Heart right ventricle (tissue), 16 donors: ENCODE data around the gene KIF26B. TPM values are rescaled to one million over a fixed set of nuclear protein-coding genes. Genes with fewer than 3 reads are reported as not detected.

ENCODE experiments used
- ATAC-seq, 8 donors: fragments of 200-7000 bp; cut with Tn5 transposase; one replicate each; pipeline ENCODE4 v1.9.1; 2020; ENCODE audit warnings: mild to moderate bottlenecking in 8 of 8, moderate library complexity in 8 of 8, moderate number of reproducible peaks in 1 of 8
- DNase-seq, 2 donors: peaks; one replicate each; pipeline ENCODE4 v3.0.0-alpha.2; 2020
- H3K27ac ChIP-seq, 10 donors: fragments of 200-600 bp; sonication (generic) in 2 of 10; one replicate each; pipeline versions ENCODE4 v1.5.0 to v1.8.0; 2020 to 2022; ENCODE audit warnings: mild to moderate bottlenecking in 3 of 10
- H3K27me3 ChIP-seq, 7 donors: fragments of 200-600 bp; one replicate each; pipeline ENCODE4 v1.8.0; 2021 to 2022; ENCODE audit warnings: mild to moderate bottlenecking in 2 of 7
- H3K36me3 ChIP-seq, 9 donors: fragments of 200-600 bp; sonication (generic) in 1 of 9; one replicate each; pipeline versions ENCODE4 v1.5.0 to v1.8.0; 2020 to 2022; ENCODE audit warnings: mild to moderate bottlenecking in 2 of 9
- H3K4me1 ChIP-seq, 9 donors: fragments of 200-600 bp; sonication (generic) in 1 of 9; one replicate each; pipeline versions ENCODE4 v1.5.0 to v1.8.0; 2020 to 2022; ENCODE audit warnings: mild to moderate bottlenecking in 4 of 9
- H3K4me3 ChIP-seq, 10 donors: fragments of 200-600 bp; sonication (generic) in 2 of 10; one replicate each; pipeline versions ENCODE4 v1.5.0 to v1.8.0; 2020 to 2022; ENCODE audit warnings: mild to moderate bottlenecking in 7 of 10, moderate library complexity in 2 of 10
- H3K9me3 ChIP-seq, 11 donors: fragments of 200-600 bp in 10 of 11; sonication (generic) in 2 of 11; one replicate each; pipeline versions ENCODE4 v1.5.0 to v1.8.0; 2013 to 2022; ENCODE audit warnings: mild to moderate bottlenecking in 2 of 11, control low read depth in 1 of 11, moderate library complexity in 1 of 11
- CTCF ChIP-seq, 9 donors: fragments of 200-600 bp; sonication (generic) in 2 of 9; IDR thresholded peaks; one replicate each; pipeline versions ENCODE4 v1.5.0 to v1.8.0; 2021 to 2022; ENCODE audit warnings: antibody characterized with exemption in 9 of 9, mild to moderate bottlenecking in 5 of 9, moderate library complexity in 1 of 9
- WGBS, 2 donors: extraction: QIAGEN DNeasy Blood & Tissue Kit; methylation state at CpG; one replicate each; pipeline ENCODE4 v1.1.7; 2013; ENCODE audit warnings: inconsistent platforms in 1 of 2; 5-methylcytosine and 5-hydroxymethylcytosine counted together
- intact Hi-C, 10 donors: fragments of 100-400 bp; cut with DNase I; formaldehyde crosslinking; loops; one replicate each; pipeline versions ENCODE4 v1.11.1 to v1.14.2; 2022
- polyA plus RNA-seq, 2 donors: library from polyadenylated mRNA; stranded (reverse); fragments of 200-250 nt; gene quantifications; one replicate each; pipeline ENCODE4 v1.2.3, GENCODE V29; 2013
- total RNA-seq, 10 donors: library from RNA; stranded (reverse); fragmentation: NEBNext Ultra II Directional in 3 of 10; extraction: Animal tissue kit (Norgen Biotek cat#: 25700) in 3 of 10; gene quantifications; one replicate each; pipeline versions ENCODE4 v1.2.1 to v1.2.4, GENCODE V29; 2021 to 2023
- donor health status: Arrhythmogenic right ventricular cardiomyopathy.
- donor health status: ischemic (EF 13 %, LVEDD 7.1; RV severe dilation, severe dysfunction).
- donor health status: healthy with polysubstance abuse.
- donor health status: DM: no; HTN: yes; CAD: no.
- donor health status: DM: no; HTN: no; CAD: no.
- donor health status: ischemic (EF 25% LVEDD 6.9; RV normal size, moderate dysfunction).
- donor health status: ischemic (EF 25% LVEDD 5.7; RV mildly dilated, moderate dysfunction).
- donor health status: healthy.
- donor health status: DM: yes; HTN: yes; CAD: no.
- donor health status: Ischemic cardiomyopathy.
- donor health status: ischemic (EF 35%, LVEDD 5.7; RV mildly dilated, moderate dysfunction).
- donor health status: nonischemic (EF 11% LVEDD 7.7; RV severe dilation, severe dysfunction).
- donor health status: DM: yes; HTN: yes; CAD: no.
- donor health status: PGD.
- donor health status: ischemic (EF 29% LVEDD 5.4; RV normal size, mild dysfunction).
- donor health status: nonischemic (EF 23%, LVEDD 6.1; RV moderate dilation, normal function).

KIF26B gene
- total and polyA plus RNA-seq, 12 donors: 0.66 to 8.8 (median 2.8) TPM

GRCh38 chr1:245200146-245200545, 45.4 kb downstream of the KIF26B start:
- no peaks in the 10 kb centered on the region for H3K9me3 ChIP-seq
- H3K4me3 ChIP-seq: no peak overlapping the region
- H3K36me3 ChIP-seq: no peaks in the 10 kb centered on the region
- H3K27ac ChIP-seq: no peak overlapping the region
- intact Hi-C loops: no loop called here
- 70 to 75% methylated on average over 4 of the region's 4 CpGs for WGBS, 2 donors
- peaks cover 0 to 8% (median 0%) of the 10 kb centered on the region in 9 donors for H3K4me1 ChIP-seq
- no peak for ATAC-seq
- no peak for DNase-seq
- peaks cover 0 to 5% (median 0%) of the 10 kb centered on the region in 7 donors for H3K27me3 ChIP-seq
- no peak for TF ChIP-seq CTCF (IDR thresholded peaks at IDR 0.05)

- ATAC-seq: peak in 2 of 8 donors; percentile 54 to 71
- no peak overlapping the region for H3K27ac ChIP-seq
- H3K4me1 ChIP-seq: peaks cover 0 to 8% (median 0%) of the 10 kb centered on the region in 9 donors
- H3K27me3 ChIP-seq: peaks cover 0 to 5% (median 0%) of the 10 kb centered on the region in 7 donors
- H3K4me3 ChIP-seq: no peak overlapping the region
- DNase-seq: no peak
- WGBS, 2 donors: 68 to 72% methylated on average over 4 of the region's 4 CpGs
- intact Hi-C loops: no loop called here
- H3K36me3 ChIP-seq: no peaks in the 10 kb centered on the region
- no peak for TF ChIP-seq CTCF (IDR thresholded peaks at IDR 0.05)
- peaks cover 0 to 9% (median 4%) of the 10 kb centered on the region in 11 donors for H3K9me3 ChIP-seq
Measured at GRCh38 chr1:245201201-245201600, 46.4 kb downstream of the KIF26B start.

GRCh38 chr1:245201827-245202226, 47.0 kb downstream of the KIF26B start:
- no peaks in the 10 kb centered on the region for H3K36me3 ChIP-seq
- WGBS, 2 donors: 65 to 66% methylated on average over 5 of the region's 5 CpGs
- no peak overlapping the region for H3K4me3 ChIP-seq
- intact Hi-C loops: no loop called here
- H3K27ac ChIP-seq: no peak overlapping the region
- H3K9me3 ChIP-seq: peaks cover 0 to 15% (median 10%) of the 10 kb centered on the region in 11 donors
- H3K27me3 ChIP-seq: peaks cover 0 to 5% (median 0%) of the 10 kb centered on the region in 7 donors
- DNase-seq (no peak), ATAC-seq (no peak)
- peaks cover 0 to 8% (median 0%) of the 10 kb centered on the region in 9 donors for H3K4me1 ChIP-seq
- no peak for TF ChIP-seq CTCF (IDR thresholded peaks at IDR 0.05)

GRCh38 chr1:245205396-245205795, 50.6 kb downstream of the KIF26B start:
- no peak for DNase-seq
- 83 to 84% methylated on average over 3 of the region's 3 CpGs for WGBS, 2 donors
- intact Hi-C loops: no loop called here
- no peaks in the 10 kb centered on the region for H3K27me3 ChIP-seq
- H3K9me3 ChIP-seq: peaks cover 0 to 35% (median 20%) of the 10 kb centered on the region in 11 donors
- H3K4me1 ChIP-seq: no peaks in the 10 kb centered on the region
- no peak overlapping the region for H3K27ac ChIP-seq
- TF ChIP-seq CTCF (IDR thresholded peaks at IDR 0.05): no peak
- no peak for ATAC-seq
- H3K36me3 ChIP-seq: no peaks in the 10 kb centered on the region
- no peak overlapping the region for H3K4me3 ChIP-seq
